Activated CD4-positive, alpha-beta T cell treated with anti-CD3 and anti-CD28 coated beads, Interleukin-2, amount 50 U/mL, for 16 hours (primary cell): Measurements from ENCODE around the gene BLTP3B.
"Not testable (repeated sequence)": the region's sequence is repeated elsewhere in the genome, so short reads cannot be mapped to it uniquely, and the experiment has no call there.

Experiments
- DNase-seq: peaks from one replicate; pipeline ENCODE4 v3.0.0-alpha.2; 2020

BLTP3B gene, protein sequence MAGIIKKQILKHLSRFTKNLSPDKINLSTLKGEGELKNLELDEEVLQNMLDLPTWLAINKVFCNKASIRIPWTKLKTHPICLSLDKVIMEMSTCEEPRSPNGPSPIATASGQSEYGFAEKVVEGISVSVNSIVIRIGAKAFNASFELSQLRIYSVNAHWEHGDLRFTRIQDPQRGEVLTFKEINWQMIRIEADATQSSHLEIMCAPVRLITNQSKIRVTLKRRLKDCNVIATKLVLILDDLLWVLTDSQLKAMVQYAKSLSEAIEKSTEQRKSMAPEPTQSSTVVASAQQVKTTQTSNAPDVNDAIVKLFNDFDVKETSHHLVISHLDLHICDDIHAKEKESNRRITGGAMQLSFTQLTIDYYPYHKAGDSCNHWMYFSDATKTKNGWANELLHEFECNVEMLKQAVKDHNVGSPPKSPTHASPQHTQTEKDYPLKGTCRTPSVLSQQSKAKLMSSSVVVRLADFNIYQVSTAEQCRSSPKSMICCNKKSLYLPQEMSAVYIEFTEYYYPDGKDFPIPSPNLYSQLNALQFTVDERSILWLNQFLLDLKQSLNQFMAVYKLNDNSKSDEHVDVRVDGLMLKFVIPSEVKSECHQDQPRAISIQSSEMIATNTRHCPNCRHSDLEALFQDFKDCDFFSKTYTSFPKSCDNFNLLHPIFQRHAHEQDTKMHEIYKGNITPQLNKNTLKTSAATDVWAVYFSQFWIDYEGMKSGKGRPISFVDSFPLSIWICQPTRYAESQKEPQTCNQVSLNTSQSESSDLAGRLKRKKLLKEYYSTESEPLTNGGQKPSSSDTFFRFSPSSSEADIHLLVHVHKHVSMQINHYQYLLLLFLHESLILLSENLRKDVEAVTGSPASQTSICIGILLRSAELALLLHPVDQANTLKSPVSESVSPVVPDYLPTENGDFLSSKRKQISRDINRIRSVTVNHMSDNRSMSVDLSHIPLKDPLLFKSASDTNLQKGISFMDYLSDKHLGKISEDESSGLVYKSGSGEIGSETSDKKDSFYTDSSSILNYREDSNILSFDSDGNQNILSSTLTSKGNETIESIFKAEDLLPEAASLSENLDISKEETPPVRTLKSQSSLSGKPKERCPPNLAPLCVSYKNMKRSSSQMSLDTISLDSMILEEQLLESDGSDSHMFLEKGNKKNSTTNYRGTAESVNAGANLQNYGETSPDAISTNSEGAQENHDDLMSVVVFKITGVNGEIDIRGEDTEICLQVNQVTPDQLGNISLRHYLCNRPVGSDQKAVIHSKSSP (N-terminal part only)

DNA sequence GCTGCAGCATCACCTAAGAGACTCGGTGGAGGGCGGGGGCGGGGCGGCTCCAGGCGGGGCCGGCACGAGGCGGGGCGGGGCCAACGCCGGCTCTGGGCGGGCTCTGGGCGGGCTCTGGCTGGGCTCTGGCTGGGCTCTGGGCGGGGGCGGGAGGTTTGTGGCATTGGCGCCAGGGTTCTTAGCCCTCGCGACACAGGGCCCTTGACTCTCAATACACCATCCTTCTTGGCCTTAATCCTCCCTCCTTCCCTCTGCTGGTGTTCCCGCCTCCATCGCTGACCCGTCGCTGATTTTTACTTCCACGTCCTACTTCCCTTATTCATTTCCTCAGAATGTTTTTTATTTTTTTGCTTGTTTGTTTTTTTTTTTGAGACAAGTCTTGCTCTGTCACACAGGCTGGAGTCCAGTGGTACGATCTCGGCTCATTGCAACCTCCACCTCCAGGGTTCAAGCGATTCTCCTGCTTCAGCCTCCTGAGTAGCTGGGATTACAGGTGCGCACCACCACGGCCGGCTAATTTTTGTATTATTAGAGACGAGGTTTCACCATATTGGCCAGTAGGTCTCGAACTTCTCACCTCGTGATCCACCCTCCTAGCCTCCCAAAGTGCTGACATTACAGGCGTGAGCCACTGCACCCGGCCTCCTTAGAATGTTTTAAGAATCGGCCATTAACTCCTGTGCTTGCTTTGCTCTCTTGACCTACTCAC is at the start of gene BLTP3B:
Gene BLTP3B (minus strand): TSS at position 24 of the 709 bp plus-strand sequence. CDS start 239 bp downstream, outside the sequence.
- peak; percentile 94 for DNase-seq

DNA sequence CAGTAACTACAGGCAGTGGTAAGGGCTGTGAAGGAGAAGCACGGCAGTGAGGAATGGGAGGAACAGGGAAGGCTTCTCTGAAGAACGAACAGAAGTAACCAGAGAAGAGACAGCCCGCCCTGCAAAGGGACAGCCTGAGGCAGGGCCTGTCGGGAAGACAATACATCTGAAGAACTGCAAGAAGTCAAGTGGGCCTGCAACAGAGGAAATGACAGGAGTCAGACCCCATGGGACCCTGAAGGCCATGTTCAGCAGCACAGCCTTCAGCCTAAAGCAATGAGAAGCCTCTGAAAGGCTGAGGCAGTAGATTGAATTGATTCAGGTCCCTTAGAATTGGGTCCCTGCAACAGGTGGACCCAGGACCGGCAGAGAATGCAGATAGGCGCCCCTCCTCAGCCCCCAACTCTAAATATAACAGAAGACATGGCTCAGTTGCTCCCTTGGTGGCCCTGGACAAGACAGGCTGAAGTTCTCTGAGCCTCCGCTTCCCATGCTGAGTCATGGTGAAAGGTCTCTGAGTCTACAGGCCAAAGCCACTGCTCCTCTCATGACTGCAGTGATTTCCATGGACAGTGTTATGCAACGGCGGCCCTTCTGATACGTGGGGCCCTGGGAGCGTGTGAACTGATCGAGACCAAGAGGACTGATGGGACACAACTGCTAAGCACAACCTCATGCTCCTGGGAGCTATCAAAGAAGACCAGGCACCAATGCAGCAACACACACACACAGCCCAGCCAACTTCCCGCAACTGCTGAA is 47.1 kb upstream of the BLTP3B start:
- DNase-seq, result no peak

DNA sequence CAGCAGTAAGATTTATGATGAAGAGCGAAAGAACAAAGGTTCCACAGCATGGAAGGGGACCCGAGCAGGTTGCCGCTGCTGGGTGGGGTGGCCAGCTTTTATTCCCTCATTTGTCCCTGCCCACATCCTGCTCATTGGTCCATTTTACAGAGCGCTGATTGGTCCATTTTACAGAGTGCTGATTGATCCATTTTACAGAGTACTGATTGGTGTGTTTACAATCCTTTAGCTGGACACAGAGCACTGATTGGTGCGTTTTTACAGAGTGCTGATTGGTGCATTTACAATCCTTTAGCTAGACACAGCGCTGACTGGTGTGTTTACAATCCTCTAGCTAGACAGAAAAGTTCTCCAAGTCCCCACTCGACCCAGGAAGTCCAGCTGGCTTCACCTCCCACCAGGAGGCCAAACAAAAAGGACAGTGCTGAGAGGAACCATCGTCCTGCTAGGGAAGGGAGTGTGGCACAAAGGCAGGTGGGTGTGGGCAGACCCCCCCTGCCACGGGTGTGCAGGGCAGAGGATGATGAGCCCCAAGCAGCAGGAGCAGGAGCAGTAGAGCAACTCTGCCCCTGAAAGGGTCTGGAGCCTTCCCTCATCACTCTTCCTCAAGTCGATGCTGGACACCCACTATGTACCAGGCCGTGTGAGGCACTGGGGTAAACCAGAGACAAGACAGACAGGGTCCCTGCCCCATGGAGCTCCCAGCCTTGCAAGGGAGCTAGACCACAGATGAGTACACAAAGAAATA is 46.4 kb upstream of the BLTP3B start:
- not testable (repeated sequence) for DNase-seq

DNA sequence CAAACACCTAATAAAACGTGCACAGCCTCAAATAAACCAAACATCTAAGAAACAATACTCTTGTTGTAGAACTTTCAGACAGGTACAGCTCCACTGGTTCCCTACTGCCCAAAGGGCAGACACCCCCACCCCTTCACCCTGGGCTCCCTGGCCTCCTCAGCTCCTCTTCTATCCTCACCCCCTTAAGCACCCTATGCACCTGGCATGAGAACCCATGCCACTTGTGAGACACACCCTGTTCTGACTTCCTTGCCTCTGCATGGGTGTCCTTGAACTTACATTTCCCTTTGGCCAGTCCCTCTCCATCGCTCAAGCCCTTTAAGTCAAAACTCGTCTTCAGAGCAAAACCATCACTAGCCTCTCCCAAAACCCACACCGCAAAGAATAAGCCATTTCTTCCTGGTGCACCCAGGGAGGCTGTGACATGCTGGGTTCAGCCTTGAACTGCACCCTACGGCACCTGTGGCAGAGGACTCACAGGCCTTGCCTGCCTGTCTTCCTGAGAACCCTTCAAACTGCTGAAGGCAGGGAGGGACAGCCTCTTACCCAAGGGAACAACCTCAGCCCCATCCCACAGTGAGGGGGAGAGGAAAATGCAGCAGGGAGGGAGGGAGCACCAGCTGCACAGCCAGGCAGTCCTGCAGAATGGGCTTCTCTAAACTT is 45.3 kb upstream of the BLTP3B start:
- DNase-seq, result no peak

DNA sequence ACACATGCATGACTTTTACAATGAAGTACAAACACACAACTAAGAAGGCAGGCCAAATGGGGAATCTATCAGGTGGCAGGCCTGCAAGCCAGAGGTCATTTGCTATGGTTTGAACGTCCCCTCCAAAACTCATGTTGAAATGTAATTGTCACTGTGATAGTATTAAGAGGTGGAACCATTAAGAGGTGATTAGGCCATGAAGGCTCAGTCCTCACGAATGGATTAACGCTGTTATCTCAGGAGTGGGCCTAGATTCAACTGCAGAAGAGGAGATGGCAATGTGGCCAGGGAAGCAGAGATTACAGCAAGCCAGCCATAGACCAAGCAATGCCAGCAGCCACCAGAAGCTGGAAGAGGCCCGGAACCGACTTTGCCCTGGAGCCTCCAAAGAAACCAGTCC is 44.4 kb upstream of the BLTP3B start:
- DNase-seq, result no peak

DNA sequence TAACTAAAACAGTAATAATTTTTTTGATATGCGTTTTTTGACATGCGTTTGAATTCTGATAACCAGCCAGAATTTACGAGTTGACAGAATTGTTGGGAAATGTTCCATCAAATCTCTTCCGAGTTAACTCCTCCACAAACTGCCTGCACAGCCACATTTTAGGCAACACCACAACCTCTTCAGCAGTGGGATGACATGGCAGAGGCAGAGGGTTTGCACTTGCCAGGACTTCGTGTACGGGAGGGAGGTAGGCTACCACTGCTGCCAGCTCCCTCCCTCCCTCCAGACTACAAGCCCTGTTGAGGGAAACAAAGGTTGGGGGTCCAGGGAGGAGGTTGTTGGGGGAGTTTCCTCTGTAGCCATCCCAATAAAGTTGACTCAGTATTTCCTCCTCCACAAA is 43.4 kb upstream of the BLTP3B start:
- no peak for DNase-seq

DNA sequence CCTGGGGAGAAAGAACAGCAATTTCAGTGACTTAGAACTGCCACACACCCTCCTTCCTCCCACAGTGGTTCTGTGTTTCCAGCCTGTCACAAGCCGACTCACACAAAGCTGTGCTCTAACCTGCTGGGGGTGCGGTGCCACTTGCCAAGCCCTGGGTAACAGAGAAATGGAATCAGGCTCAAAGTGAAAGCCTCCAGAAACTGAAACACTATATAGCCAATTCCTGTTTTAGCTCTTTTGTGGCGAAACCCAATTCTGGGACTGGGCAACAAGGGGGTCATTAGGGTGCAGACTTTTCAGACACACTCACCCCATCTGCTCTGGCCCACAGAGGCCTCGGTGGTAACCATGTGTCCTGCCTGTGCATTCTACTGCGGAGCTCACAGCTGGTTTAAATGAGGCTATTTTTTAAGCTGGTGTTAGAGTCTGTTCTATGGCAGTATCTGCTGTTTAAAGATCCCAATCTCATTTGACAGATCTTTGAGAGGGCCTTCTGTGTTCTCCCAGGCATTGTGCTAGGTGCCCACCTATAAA is 42.8 kb upstream of the BLTP3B start:
- DNase-seq, result peak; percentile 38

DNA sequence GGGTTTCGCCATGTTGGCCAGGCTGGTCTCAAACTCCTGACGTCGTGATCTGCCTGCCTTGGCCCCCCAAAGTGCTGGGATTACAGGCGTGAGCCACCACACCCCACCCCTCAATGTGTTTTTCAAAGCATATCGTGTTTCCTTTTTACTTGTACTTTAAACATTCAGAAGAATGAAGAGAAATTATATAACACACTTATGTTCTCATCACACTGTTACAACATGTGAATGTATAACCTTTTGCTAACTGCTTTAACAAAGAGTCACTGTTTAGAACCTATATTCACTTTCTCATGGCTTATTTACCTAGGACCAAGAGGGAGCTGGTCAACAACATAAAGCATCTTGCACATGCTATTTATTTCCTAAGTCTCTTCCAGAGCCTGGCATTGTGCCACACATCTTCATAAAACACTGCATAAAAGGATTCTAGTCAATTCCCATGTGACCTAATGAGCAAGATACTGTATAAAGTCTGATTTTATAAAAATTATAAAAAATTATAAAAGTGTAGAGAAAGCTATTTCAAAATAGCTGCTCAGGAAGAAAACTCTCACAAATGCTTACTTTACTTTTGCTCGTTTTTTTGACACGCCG is 42.0 kb upstream of the BLTP3B start:
- DNase-seq, result no peak

DNA sequence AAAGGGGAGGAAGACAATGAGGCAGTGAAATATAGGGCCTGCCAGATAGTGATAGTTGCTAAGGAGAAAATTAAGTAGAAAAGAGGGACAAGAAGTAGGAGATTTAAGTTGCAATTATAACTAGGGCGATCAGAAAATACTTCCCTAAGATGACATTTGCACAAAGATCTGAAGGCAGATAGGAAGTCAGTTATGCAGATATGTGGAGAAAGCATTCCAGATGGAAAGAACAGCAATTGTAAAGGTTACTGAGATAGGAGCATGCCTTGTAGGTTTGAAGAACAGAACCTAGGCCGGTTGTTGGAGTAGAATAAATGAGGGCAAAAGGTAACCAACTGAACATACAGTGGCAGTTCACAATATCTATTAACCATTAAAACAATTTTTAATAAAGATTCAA is 36.6 kb upstream of the BLTP3B start:
- DNase-seq, result no peak

DNA sequence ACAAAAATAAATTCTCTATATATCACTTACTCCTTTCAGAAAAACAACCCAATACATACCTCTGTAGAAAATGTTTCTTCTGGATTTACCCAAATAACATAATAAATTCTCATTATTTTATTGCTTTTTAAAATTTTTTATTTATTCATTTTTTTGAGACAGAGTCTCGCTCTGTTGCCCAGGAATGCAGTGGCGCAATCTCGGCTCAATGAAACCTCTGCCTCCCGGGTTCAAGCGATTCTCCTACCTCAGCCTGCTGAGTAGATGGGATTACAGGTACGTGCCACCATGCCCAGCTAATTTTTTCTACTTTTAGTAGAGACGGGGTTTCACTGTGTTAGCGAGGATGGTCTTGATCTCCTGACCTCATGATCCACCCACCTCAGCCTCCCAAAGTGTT is 33.8 kb upstream of the BLTP3B start:
- not testable (repeated sequence) for DNase-seq

DNA sequence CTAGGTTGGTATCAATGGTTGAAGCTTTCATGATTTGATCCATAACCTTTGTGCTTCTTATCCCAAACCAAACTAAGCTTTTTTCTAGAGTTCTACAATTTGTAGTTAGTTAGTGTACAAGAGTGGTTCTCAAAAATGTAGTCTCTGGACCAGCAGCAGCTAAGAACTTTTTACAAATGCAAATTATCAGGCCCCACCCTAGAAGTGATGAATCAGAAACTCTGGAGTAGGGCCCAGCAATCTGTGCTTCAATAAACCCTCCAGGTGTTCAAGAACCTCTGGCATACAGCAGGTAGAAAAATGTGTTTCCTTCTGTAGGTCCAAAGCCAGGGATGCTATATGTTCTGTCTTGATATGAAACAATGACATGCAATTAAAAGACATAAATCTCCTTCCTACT is 31.8 kb upstream of the BLTP3B start:
- DNase-seq, result no peak

DNA sequence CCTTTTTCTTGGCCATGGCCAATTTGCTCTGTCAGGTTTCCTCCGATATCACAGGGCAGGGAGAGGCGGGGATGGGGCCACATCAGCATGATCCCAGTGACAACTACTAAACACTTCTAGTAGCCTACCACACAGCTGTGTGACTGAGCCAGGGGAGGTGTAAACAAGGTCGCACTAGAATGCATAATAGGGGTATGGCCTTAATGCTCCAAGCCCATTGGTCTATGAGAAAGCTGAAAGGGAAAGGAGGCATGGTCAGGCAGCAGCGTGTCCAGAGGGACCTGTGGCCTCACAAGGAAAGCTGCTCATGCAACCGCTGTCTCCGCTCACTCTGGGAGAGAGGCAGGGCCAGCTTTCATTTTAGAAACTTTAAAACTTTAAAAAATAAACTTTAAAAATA is 30.4 kb upstream of the BLTP3B start:
- DNase-seq, result no peak

DNA sequence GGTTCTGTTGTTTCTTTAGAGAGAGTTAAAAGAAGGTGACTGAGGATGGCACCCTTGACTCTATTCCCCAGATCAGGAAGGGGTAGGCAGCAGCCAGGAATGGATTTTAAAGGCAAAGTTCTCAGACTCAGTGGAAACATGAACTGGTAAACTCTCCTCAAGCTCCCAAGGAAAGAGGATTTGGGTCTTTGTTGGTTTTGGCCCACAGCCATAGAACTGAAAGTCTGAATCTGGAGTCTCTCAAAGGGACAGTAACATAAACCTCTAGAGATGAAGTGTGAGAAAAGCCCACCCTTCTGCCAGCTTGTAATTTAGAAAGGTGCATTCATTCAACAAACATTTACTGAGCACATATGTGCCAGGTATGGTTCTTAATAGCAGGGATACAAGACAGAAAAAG is 28.6 kb upstream of the BLTP3B start:
- DNase-seq, result no peak

DNA sequence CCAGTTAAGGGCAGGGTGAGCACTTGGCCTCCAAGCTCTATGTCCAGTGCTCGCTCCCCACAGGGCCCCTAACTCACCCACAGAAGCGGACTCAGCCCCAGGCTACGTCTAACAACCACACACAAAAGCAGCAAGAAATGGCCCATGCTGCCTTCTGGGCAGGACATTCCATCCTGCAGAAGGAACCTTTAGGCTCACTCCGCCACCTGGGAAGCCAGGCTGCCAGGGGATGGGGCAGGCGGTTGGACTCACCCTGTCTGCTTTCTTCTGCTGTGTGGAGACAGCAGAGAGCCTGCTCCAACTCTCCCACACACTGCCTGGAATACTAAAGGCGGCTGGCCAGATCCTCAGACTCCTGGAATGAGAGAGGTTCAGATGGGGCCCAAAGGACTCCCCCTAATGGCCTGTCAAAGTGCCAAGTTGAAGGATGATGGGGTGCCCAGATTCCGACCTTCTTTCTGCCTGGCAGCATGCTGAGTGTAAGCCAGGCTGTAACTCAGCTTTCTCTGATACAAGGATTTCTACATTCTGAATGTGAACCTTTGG is 27.7 kb upstream of the BLTP3B start:
- no peak for DNase-seq

DNA sequence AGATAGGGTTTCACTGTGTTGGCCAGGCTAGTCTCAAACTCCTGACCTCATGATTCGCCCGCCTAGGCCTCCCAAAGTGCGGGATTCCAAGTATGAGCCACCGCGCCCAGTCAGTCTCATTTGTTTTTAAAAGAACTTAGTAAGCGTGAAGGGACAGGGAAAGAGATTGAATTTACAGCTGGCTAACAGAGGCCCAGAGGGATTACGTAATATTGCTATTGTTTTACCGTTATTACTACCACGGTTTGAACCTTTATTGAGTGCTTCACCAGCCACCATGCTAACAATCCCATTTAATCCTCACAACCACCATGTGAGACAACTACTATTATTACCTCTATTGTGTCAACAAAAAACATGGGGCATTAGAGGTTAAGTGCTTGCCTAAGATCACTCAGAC is 26.7 kb upstream of the BLTP3B start:
- no peak for DNase-seq

DNA sequence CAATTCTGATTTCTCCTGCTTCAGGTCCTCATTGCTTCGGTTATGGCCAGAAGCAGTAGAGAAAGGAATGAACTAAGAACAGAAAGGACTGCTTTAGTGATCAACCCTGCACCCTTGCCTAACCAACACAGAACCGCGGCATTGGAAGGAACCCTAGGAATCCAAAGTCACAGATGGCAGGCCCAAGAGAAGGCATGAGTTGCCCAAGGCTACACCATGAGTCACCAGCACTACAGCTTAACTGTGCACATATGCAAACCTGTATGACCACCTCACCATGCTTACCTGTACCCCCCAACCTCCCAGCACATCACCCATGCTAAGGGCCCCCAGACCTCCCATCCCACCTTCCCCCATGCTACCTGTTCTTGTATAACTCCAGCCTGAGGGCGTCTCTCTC is 25.9 kb upstream of the BLTP3B start:
- DNase-seq, result no peak

DNA sequence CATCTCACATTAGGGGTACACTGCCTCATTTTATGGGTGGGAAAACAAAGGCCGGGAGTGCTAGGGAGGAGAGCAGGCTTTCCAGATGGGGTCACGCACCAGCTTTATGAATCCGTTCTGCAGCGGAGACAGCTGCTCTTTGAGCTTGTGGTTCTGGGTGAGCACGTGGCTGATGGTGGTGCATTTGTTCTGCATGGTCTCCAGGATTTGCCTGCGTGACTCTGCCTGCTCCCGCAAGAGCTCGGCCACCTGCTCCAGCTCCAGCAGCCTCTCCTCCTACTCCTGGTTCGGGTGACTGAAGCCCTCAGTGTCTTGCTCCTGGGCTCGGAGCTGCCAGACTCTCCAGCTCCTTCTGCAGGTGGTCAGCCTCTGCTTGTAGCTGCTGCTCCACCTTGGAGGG is 23.6 kb upstream of the BLTP3B start:
- no peak for DNase-seq

DNA sequence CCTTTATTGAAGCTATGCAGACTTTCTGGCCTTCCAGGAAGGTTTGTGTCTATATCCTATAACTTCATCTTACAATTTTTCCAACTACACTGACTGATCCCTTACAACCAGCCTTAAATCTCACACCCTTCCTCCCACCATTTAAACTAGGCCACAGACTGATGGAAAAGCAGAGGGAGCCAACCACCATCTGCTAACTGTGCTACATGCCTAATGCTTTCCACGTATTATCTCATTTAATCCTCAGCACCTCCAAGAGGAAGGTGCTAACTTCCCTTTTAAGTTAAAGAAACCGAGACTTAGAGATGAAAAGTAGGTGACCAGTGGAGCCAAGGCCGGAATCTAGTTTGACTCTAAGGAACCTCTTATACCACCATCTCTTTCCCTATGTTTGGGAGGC is 22.7 kb upstream of the BLTP3B start:
- DNase-seq, result no peak

DNA sequence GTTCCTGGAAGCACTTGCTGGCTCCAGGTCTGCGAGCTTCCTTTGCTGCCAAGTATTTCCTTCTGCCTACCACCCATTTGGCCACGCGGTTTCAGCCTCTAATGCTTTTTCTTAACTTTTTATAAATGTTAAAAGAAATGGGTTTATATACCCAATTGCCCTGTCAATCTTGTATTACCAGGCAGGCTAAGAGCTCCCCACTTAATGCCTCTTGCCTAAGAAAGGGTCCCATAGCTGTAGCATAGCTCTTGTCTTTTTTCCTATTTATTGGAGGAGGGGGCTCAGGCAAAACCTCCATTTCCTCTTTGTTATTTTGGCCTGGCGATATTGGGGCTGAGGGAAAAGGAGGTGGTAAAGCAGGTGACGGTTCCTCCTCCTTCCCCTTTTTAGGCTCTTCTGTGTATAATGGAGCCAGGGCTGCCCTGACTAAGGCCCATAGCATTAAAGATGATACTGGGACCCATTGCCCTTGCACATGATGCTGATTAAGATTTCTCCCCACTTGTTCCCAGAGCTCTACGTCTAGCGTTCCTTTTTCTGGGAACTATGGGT is 21.6 kb upstream of the BLTP3B start:
- no peak for DNase-seq
